Activated CD8-positive, alpha-beta T cell treated with anti-CD3 and anti-CD28 coated beads, Interleukin-2, amount 10 ng/mL, durations not matched to agents 7 days and 5 days (primary cell): Measurements from ENCODE around the gene TMEM171. TPM values are rescaled to one million over a fixed set of nuclear protein-coding genes. Genes with fewer than 3 reads are reported as not detected.

ENCODE experiments used
- ATAC-seq: fragments of 150-1000 bp; cut with Tn5 transposase; one replicate; pipeline ENCODE4 v1.10.0; 2021; ENCODE audit warnings: moderate library complexity
- CTCF ChIA-PET: fragments of 350-600 bp; sonication (Branson Sonifier 250); formaldehyde crosslinking; loops from one replicate; lab custom pipeline; 2021; ENCODE audit warnings: antibody characterized with exemption; lab: Charles Lee
- POLR2A ChIA-PET: fragments of 350-600 bp; sonication (Branson Sonifier 250); formaldehyde crosslinking; loops from one replicate; lab custom pipeline; 2021; ENCODE audit warnings: antibody characterized with exemption; lab: Charles Lee
- DNase-seq: peaks from one replicate; pipeline ENCODE4 v3.0.0-alpha.2; 2020
- H3K27ac Mint-ChIP-seq: one replicate; pipeline ENCODE4 v1.8.0; 2021; ENCODE audit warnings: mild to moderate bottlenecking, mixed read lengths
- H3K27me3 Mint-ChIP-seq: one replicate; pipeline ENCODE4 v1.8.0; 2021; ENCODE audit warnings: low read depth, mixed read lengths
- H3K36me3 Mint-ChIP-seq: one replicate; pipeline ENCODE4 v1.8.0; 2021; ENCODE audit warnings: low read depth, mixed read lengths
- H3K4me1 Mint-ChIP-seq: one replicate; pipeline ENCODE4 v1.8.0; 2021; ENCODE audit warnings: low read depth, mixed read lengths
- H3K4me3 Mint-ChIP-seq: one replicate; pipeline ENCODE4 v1.8.0; 2021; ENCODE audit warnings: mild to moderate bottlenecking, mixed read lengths
- H3K9me3 Mint-ChIP-seq: one replicate; pipeline ENCODE4 v1.8.0; 2022; ENCODE audit warnings: mixed read lengths; ENCODE audit not compliant: insufficient read depth
- total RNA-seq, 2 experiments: library from RNA; stranded (reverse); gene quantifications; one replicate each; pipeline ENCODE4 v1.2.3, GENCODE V29; 2021

Gene TMEM171
- total RNA-seq, 2 experiments from 2014 or later = not detected

GRCh38 chr5:73110190-73110589 lies 10.2 kb upstream of the TMEM171 start:
- ATAC-seq = no peak
- no peaks in the 10 kb centered on the region for H3K36me3 Mint-ChIP-seq
- H3K4me3 Mint-ChIP-seq = no peak overlapping the region
- no peaks in the 10 kb centered on the region for H3K9me3 Mint-ChIP-seq
- DNase-seq = no peak
- CTCF ChIA-PET = interaction anchor here (0.6 kb wide), 1 partner anchor 1482 kb away, joined by 4 read pairs; no protein-coding TSS in a partner anchor
- peaks cover 36% of the 10 kb centered on the region for H3K27me3 Mint-ChIP-seq
- POLR2A ChIA-PET = no interaction called here
- no peak overlapping the region for H3K27ac Mint-ChIP-seq
- H3K4me1 Mint-ChIP-seq = peaks cover 3% of the 10 kb centered on the region

GRCh38 chr5:73111536-73111935 lies 8.8 kb upstream of the TMEM171 start:
- no peak for ATAC-seq
- no peaks in the 10 kb centered on the region for H3K4me1 Mint-ChIP-seq
- H3K4me3 Mint-ChIP-seq = no peak overlapping the region
- H3K27me3 Mint-ChIP-seq = peaks cover 40% of the 10 kb centered on the region
- ChIA-PET POLR2A (no interaction called here), CTCF (no interaction called here)
- no peaks in the 10 kb centered on the region for H3K9me3 Mint-ChIP-seq
- H3K27ac Mint-ChIP-seq = no peak overlapping the region
- DNase-seq = no peak
- no peaks in the 10 kb centered on the region for H3K36me3 Mint-ChIP-seq

GRCh38 chr5:73112359-73112758 lies 8.0 kb upstream of the TMEM171 start:
- H3K4me3 Mint-ChIP-seq = no peak overlapping the region
- no peaks in the 10 kb centered on the region for H3K4me1 Mint-ChIP-seq
- no peak for DNase-seq
- no peaks in the 10 kb centered on the region for H3K9me3 Mint-ChIP-seq
- ChIA-PET CTCF (no interaction called here), POLR2A (interaction anchor here (0.6 kb wide), 1 partner anchor 18 kb away, joined by 3 read pairs; no protein-coding TSS in a partner anchor)
- H3K27ac Mint-ChIP-seq = no peak overlapping the region
- H3K36me3 Mint-ChIP-seq = no peaks in the 10 kb centered on the region
- no peak for ATAC-seq
- H3K27me3 Mint-ChIP-seq = peaks cover 44% of the 10 kb centered on the region

- DNase-seq = no peak
- Mint-ChIP-seq H3K9me3 (no peaks in the 10 kb centered on the region), H3K4me3 (no peak overlapping the region), H3K4me1 (no peaks in the 10 kb centered on the region), H3K27ac (no peak overlapping the region), H3K27me3 (peaks cover 47% of the 10 kb centered on the region), H3K36me3 (no peaks in the 10 kb centered on the region)
- ATAC-seq = no peak
- ChIA-PET CTCF (no interaction called here), POLR2A (no interaction called here)
Observed at GRCh38 chr5:73114044-73114688, 6.2 kb upstream of the TMEM171 start.

GRCh38 chr5:73115399-73116051 lies 4.8 kb upstream of the TMEM171 start:
- Mint-ChIP-seq H3K9me3 (no peaks in the 10 kb centered on the region), H3K27ac (no peak overlapping the region), H3K27me3 (peaks cover 50% of the 10 kb centered on the region), H3K4me1 (peaks cover 3% of the 10 kb centered on the region), H3K36me3 (peaks cover 3% of the 10 kb centered on the region), H3K4me3 (no peak overlapping the region)
- CTCF ChIA-PET = no interaction called here
- DNase-seq (no peak), ATAC-seq (no peak)
- POLR2A ChIA-PET = no interaction called here

- H3K36me3 Mint-ChIP-seq = peaks cover 3% of the 10 kb centered on the region
- CTCF ChIA-PET = no interaction called here
- POLR2A ChIA-PET = no interaction called here
Observed at GRCh38 chr5:73116506-73116905, 3.9 kb upstream of the TMEM171 start.

GRCh38 chr5:73117088-73117740 lies 3.2 kb upstream of the TMEM171 start:
- ATAC-seq (no peak), DNase-seq (no peak)
- POLR2A ChIA-PET = no interaction called here
- Mint-ChIP-seq H3K4me1 (peaks cover 7% of the 10 kb centered on the region), H3K27ac (no peak overlapping the region), H3K4me3 (no peak overlapping the region), H3K9me3 (no peaks in the 10 kb centered on the region), H3K36me3 (peaks cover 3% of the 10 kb centered on the region), H3K27me3 (peaks cover 59% of the 10 kb centered on the region)
- CTCF ChIA-PET = no interaction called here

More at GRCh38 chr5:73116506-73116905, 3.9 kb upstream of the TMEM171 start:
- Mint-ChIP-seq H3K27me3 (peaks cover 58% of the 10 kb centered on the region), H3K4me3 (no peak overlapping the region), H3K4me1 (peaks cover 7% of the 10 kb centered on the region), H3K27ac (no peak overlapping the region), H3K9me3 (no peaks in the 10 kb centered on the region)
- ATAC-seq (no peak), DNase-seq (no peak)

- Mint-ChIP-seq H3K4me1 (peaks cover 18% of the 10 kb centered on the region), H3K27ac (no peak overlapping the region), H3K9me3 (no peaks in the 10 kb centered on the region), H3K36me3 (peaks cover 3% of the 10 kb centered on the region), H3K27me3 (peaks cover 51% of the 10 kb centered on the region), H3K4me3 (no peak overlapping the region)
- ChIA-PET POLR2A (no interaction called here), CTCF (no interaction called here)
- ATAC-seq = no peak
- no peak for DNase-seq
Observed at GRCh38 chr5:73118391-73118973, 1.9 kb upstream of the TMEM171 start.

GRCh38 chr5:73119451-73120157 lies 771 bp upstream of the TMEM171 start:
- peak overlapping the region; percentile 29 for H3K4me3 Mint-ChIP-seq
- POLR2A ChIA-PET = no interaction called here
- no peak overlapping the region for H3K27ac Mint-ChIP-seq
- CTCF ChIA-PET = no interaction called here
- ATAC-seq (no peak), DNase-seq (no peak)
- H3K36me3 Mint-ChIP-seq = peaks cover 3% of the 10 kb centered on the region
- H3K4me1 Mint-ChIP-seq = peaks cover 24% of the 10 kb centered on the region
- H3K9me3 Mint-ChIP-seq = no peaks in the 10 kb centered on the region
- peaks cover 56% of the 10 kb centered on the region for H3K27me3 Mint-ChIP-seq

GRCh38 chr5:73121119-73121463 lies 716 bp downstream of the TMEM171 start:
- no peak for ATAC-seq
- ChIA-PET CTCF (no interaction called here), POLR2A (no interaction called here)
- H3K27ac Mint-ChIP-seq = no peak overlapping the region
- peaks cover 56% of the 10 kb centered on the region for H3K27me3 Mint-ChIP-seq
- H3K4me3 Mint-ChIP-seq = no peak overlapping the region
- DNase-seq = no peak
- H3K4me1 Mint-ChIP-seq = peaks cover 24% of the 10 kb centered on the region
- H3K9me3 Mint-ChIP-seq = no peaks in the 10 kb centered on the region
- peaks cover 3% of the 10 kb centered on the region for H3K36me3 Mint-ChIP-seq

- no peaks in the 10 kb centered on the region for H3K9me3 Mint-ChIP-seq
- no peak overlapping the region for H3K4me3 Mint-ChIP-seq
Observed at GRCh38 chr5:73122875-73123810, 2.8 kb downstream of the TMEM171 start.

More at GRCh38 chr5:73122875-73123810, 2.8 kb downstream of the TMEM171 start:
- Mint-ChIP-seq H3K36me3 (peaks cover 3% of the 10 kb centered on the region), H3K27me3 (peaks cover 47% of the 10 kb centered on the region), H3K27ac (no peak overlapping the region), H3K4me1 (peaks cover 24% of the 10 kb centered on the region)
- POLR2A ChIA-PET = no interaction called here
- DNase-seq (no peak), ATAC-seq (no peak)
- CTCF ChIA-PET = interaction anchor here (1.4 kb wide), 1 partner anchor 48 kb away, joined by 6 read pairs; no protein-coding TSS in a partner anchor
